Inferior parietal cortex (tissue), 1 donor: ENCODE measurements around the gene MEGF11.

Experiments used
- DNase-seq: peaks from one replicate; pipeline ENCODE4 v3.0.0-alpha.2; 2016; ENCODE audit errors: extremely low spot score

The MEGF11 gene

DNA sequence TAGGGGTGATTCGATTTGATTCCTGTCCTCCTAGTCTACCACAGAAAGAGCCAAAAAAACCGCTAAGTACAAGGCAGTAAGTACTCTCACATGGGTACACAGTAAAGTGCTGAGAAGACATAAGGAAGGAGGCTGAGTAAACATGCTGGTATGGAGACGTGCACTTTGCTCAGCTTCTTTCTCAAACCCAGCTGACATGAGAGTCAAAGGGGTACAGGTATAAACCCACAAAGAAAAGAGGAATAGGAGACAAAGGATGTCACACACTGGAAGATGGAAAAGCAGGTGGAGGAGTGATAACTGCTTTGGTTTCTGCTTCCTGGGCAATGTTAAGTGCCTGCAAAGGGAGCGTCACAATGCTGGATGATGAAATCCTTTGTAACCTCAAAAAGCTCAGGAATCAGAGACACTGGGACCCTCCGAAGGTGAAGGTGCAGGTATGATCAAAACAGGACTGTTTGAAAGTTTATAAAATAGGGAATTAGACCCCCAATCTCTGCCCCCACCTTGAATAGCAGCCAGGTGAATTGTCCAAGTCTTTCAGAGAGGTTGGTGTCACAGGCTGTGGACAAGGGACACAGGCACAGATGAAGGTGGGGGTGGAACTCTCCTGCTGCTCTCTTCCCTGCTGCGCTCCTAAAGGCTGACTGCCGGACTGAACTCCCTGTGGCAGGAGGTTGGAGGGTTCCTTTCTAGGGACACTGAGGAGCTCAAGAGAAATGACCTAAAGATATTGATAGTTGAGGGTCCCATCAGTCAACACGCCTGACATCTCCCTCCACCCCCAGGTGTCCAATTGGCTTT lies 282.4 kb downstream of the MEGF11 start:
- DNase-seq: no peak

DNA sequence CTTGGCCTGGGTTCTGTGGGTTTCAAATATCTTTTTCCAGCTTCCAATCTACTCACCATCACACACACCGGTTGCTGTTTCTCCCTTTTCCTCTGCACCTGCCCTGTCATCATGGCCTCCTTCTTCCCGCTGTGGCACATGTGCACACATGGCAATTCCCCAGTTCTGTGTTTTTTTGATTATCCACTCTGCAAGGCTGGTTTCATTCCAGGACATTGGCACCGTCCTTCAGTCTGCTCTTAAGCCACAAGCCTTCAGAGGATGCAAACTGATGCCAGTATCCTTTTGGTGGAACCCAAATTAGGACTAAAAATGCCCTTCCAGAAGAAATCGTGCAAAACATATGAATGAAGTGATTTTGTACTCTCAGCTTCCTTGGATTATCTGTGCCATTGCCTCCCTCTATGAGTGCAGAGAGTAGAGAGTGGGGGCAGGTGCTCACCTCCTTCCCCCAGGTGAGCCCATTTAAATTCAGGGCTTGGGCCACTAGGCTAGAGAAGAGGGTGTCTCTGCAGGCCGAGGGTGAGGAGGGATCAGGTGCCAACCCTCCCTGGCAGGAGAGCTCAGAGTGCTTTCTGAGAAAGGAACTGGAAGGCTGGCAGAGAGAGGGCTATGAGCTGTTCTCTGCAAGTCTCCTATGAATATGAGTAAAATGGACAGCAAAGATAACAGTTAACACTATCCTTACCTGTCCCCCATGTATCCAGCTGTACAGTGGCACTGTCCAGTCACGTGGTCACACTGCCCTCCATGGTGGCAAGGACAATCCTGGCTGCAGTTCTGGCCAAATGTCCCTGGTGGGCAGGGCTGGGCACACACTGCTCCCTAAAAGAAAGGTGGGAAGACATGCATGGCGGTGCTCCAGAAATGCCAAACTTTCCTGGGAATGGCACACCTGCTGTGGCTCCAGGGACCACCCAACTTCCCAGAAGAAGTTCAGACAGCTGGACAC lies 283.4 kb downstream of the MEGF11 start:
- DNase-seq: no peak

DNA sequence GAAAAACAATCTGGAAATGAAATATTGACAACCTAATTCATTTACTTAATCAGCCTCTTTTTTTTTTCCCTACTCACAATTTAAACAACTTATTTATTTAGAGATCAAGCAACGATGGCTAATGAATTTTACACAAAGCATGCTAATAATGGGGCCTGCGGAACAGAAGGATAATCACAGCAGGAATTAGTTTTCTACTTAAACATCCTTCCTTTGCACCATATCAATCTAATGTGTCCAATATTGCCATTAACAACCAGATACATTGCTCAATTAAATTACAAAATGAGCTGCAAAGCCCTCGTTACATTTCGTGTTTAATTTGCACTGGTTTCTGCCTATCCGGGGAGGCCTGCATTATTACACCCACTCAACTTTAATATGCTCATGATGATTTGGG lies 285.0 kb downstream of the MEGF11 start:
- no peak for DNase-seq

DNA sequence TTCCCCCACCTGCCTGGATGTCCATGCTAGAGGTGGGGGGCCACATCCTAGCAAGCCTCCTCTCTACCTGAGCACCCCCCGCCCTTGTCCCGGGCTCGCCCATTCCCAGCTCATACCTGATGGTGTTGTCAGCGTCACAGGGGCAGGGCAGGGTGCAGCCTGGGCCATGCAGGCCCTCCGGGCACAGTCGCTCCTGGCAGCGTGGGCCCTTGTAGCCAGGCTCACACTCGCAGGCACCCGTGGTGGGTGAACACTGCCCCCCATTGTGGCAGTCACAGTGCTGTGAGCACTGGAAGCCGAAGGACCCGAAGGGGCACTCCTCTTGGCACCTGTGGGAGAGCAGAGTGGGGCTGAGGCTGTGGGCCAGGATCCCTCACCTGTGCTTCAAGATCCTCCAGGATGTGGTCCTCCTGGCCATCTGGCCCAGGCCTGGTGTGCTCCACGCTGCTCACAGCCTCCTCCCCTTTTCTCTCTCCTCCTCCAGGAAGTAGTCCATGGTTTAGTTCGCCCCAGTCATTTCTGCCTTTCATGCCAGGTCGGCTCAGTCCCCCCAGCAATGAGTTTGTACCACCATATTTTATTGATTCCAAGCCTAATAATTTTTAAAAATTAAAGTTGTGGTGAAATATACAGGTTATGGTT lies 288.6 kb downstream of the MEGF11 start:
- no peak for DNase-seq

DNA sequence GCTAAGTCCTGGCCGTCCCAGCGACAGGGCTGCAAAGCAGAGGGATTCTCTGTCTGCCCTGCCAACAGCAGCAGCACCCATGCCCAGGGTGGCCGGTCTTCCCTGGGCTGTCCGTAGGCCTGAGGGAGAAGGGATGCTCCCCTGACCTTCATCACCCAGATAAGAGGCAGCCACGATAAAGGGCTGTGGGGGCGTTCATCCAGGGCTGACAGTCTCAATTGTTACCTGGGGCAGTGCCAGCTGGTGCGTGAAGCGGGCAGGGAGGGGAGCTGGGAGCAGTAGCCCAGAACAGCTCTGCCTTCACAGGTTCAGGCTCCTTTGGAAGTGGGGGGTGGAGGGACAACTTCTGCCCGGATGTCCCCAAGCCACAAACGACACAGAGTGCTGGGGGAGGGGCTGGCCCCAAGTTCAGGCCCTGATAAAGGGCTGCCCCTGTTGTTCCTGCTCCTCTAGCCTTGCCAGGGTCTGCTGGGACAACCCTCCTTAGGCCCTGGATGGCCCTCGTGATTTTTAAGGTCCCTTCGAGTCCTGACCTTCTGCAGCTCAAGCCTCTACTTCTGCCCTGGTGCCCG lies 289.6 kb downstream of the MEGF11 start:
- no peak for DNase-seq

DNA sequence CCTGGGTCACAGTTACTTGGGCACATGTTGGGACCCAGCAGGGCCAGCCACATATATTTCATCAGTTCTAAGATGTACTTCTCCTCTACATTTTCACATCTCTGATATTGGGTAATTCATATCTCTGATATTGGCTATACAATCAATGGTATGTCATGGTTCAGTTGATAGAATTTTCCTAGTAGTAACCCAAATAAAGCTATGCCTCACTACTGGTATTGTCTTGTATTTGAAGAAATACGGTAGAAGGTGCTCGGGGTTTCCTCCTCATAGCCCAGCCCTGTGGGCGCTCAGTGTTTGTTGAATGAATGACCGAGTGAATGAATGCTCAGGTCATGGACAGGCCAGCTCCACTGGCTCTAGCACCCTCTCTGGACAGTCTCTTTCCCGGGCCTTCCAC lies 290.2 kb downstream of the MEGF11 start:
- no peak for DNase-seq

DNA sequence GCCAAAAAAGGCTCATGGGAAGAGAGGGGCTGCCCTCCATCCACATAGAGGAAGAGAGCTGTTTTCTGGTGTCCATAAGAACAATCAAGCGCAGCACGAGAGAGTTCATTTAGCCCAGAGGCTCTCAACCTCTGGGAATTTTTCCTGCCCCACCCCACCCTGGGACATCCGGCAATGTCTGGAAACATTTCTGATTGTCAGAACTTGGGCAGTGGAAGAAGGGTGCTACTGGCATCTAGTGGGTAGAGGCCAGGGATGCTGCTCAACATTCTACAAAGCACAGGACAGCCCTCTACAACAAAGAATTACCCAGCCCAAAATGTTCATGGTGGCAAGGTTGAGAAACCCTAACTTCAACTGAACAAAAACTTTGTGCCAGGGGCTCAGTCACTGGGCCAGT lies 291.4 kb downstream of the MEGF11 start:
- DNase-seq: no peak

DNA sequence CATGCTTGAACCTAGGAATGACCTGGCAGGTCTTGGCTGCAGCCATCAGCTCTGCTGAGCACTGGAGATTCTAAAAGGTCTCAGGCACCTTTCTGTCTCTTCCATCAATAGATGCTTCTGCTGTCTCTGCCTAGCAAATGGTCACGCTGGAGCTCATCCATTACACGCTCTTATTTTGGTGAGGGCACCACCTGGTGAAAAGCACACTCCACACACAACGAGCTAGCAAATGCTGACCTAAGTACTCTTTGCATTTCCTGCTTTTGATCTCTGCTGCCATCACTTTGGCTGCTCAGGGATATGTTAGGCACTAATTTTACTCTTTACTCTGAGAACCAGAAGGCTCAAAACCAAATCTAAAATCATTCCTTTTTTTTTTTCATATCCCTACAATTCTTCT lies 293.0 kb downstream of the MEGF11 start:
- no peak for DNase-seq

DNA sequence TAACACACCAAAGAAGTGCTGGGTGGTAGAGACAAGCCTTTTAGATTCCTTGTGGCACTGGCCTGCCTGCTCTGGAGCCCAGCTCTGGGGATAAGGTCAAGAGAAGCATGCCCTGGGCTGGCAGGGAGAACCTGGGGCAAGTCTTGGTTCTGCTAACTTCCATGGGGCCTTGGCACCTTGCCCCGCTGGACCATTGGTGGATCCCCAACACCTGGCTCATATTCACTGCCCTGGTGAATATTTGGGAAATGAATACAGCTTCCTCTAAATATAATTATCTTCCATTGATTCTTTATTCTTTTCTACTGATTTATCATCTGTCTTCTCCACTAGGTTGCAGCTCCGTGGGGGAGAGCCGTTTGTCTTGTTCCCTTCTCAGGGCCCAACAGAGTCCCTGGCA lies 294.7 kb downstream of the MEGF11 start:
- DNase-seq: no peak

DNA sequence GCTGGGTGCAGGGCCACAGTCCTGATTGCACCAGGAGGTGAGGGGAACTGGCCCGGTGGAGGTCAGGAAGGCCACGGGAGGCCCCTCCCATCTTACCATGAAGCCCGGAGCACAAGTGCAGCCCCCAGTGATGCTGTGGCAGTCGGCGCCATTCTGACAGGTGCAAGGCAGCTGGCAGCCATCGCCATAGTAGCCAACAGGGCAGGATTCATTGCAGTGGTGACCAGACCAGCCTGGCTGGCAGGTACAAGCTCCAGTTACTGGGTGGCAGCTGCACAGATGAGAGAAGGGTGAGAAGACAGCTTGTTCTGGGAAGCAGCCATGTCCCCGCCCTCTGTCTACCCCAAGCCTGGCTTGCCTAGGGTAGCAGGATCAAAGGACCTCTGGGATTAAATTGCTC lies 296.1 kb downstream of the MEGF11 start:
- no peak for DNase-seq

DNA sequence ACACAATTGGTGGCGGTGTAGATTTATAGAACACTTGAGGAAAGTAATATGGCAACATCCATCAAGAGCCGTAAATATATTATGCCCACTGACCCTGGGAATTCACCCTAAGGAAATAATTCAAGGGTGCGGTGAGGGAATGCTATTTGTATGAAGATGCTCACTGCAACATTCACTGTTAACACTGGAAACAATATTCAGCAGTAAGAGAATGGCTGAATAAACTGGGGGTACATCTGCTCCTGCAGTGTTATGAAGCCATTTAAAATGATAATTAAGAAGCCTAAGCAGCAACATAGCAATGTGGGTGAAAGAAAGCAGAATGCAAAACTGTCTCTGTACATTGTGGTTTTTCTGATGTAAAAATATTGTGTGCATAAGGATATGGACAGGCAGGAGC lies 296.7 kb downstream of the MEGF11 start:
- DNase-seq: no peak

DNA sequence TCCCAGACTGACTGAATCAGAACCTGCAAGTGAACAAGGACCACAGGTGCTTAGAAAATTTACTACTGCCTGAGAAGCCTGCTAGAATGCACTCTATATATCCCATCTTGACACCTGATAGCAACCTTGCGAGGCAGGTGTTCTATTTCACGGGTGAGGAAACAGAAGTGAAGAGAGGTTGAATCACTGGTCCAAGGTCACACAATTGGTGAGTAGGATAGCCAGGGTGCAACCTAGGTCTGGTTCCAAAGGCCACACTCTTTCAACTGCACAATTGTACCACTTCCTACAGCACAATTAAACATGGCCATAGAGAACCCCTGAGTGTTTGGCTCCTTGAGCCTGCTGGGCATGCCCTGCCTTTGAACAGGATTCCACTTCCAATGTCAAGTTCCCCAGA lies 297.2 kb downstream of the MEGF11 start:
- DNase-seq: no peak

DNA sequence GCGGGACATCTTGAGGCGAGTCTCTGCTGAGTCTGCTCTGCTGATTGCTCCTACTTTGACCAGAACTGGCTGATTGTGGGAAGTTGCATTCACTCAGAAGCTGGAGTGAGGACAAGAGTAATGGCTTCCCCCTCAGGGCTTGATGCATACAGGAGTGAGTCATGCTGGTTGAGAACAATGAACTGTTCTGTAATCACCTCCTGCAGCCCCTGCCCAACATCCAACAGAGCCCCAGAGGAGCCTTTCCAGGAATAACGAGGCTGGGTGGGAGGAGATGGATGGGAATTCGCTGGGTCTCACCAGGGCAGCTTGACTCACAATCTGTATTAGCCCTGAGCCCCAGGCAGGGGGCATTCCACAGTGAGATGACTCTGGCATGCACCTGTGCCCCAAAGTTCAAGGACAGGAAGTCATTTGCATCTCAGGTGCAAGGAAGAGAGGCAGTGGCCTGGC lies 299.2 kb downstream of the MEGF11 start:
- no peak for DNase-seq

DNA sequence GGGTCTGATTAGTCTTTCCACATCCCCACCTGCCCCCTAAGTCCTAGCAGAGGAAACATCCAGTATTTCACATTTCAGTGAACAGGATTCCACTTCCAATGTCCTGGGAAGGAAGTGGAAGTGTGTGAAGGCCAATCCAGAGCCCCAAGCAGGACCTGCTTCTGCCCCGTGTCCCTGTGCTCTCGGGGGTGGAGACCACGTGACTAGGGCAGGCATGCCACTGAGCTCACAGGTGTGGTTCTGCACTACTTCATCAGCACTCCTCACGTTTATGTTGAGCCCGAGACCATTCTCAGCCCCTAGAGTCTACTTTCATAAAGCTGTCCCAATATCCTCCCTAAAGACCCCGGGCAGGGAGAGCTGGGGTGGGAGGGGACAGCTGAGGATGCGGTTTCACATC lies 299.9 kb downstream of the MEGF11 start:
- DNase-seq: no peak

DNA sequence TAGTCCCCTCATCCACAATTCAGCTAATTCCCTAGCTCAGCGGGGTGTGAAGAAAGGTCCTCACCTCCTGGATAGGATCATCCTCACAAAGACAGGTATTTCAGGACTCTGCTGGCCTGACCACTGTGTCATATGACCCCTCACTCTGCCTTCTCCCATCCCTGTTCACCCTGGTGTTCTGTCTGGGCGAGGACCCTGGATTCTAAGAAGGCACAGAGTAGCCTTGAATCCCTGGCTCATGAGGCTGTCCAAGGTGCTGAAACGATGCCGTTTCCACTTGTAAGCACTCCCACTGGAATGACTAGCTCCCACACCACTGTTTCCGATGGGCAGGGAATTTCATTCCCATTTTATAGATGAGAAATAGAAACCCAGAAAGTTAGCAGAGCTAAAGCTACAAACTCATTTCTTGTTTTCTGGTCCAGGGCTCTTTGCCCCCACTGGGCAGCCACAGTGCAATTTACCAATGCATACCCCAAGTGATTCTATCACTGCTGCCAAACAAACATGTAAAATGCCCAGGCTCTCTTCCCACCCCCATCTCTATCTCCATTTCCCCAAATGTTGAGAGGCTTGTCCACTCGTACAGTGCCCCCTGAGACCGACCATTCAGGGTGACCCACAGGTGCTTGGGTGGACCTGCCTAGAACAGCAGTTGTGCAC lies 301.0 kb downstream of the MEGF11 start:
- DNase-seq: no peak

DNA sequence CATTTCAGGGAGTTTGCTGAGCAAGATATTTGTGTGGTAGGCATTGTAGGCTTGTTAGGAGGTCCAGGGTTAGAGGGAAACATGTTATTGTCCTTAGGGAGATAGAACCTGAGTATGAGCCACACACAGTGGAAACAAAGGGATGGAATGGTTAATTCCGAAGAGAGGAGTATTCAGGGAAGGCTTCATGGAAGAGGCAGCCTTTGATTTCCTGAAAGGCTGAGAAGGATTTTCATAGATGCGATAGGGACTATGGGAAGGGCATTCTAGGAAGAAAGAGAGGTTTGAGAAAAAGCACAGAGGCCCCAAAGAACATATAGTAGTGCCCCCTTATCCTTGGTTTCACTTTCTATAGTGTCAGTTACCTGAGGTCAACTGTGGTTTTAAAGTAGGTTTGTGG lies 302.5 kb downstream of the MEGF11 start:
- no peak for DNase-seq

DNA sequence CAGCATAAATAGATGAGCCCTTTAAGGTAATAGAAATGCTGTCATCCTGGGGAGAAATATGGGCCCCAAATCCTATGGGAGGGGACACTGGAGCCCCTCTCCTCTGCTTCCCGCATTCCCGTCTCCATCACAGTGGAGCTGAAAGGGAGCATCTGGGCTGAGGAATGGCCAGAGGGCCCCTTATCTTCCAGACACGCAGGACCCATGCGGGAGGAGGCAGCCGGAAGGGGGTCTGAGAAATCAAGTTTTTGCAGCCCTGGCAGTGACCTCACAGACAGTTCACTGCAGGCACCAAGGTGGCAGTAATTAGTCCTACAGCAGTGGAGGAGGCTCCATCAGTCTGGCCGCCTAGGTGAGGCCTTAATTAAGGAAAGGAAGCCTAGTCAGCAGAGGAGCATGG lies 304.1 kb downstream of the MEGF11 start:
- no peak for DNase-seq

DNA sequence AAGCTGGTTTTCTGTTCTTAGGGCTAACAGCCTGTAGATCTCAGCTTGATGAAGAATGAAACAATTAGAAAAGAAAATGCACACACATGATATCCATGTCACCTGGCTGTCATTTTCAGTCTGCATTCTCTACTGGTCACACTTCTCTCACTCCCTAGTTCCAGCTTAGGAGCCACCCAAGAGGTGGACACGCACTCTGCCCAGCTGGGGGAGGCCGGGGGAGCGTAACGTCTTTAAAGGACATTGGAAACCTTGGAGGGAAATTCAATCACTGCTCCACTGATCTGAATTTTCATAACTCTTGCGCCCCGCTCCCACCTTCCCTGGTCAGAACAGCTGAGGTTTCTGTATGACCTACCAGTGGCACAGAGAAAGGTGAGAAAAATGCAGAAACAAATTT lies 304.5 kb downstream of the MEGF11 start:
- no peak for DNase-seq

DNA sequence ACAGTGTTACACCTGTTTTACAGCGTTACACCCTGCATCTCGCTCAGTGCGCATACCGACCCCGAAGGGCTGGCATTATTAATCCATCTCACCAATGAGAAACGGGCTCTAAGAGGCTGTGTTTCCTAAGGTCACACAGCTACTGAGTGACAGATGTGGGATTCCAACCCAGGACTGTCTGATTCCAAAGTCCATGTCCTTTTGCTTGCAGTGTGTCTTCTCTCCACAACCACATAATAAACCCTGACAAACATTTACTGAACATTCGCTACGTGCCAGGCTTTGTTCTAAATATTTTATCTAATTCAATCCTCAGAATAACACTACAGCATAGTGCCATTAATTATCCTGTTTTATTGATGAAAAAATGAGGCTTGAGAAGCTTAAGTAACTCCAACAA lies 305.2 kb downstream of the MEGF11 start:
- DNase-seq: no peak

DNA sequence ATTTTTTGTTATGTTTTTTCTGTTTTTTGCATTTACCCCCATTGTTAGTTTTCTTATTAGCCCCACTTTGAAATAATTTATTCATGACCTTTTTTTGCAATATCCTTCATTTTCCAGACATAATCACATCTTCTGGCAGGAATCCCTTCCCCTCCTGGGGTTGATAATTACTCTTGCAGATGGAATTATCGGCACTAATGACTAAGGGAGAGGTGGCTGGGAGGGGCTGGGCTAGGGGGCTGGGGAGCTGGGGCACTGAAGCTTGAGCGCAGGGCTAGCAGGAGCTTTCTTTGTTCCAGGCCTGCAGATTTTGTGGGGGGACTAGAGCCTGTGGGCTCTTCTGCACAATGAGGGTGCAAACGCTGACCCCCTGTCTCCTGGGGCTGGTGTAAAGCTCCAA lies 306.5 kb downstream of the MEGF11 start:
- no peak for DNase-seq

DNA sequence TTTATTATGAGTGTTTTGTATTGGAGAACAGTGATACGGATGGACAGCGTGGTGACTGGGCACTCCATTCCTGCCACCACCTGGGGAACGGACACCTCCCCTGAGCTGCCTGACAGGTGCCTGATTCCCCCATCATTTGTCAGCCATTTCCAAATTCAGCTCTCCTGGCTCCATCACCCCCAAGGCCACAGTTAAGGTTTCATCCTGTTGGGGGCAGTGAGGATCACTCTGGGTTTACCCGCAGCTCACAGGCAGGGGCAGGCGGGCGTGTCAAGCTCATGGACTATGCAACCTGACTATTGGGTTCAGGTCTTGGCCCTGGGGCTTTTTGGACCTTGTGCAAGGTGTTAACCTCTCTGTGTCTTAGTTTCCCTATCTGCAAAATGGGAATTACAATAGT lies 307.9 kb downstream of the MEGF11 start:
- DNase-seq: no peak

DNA sequence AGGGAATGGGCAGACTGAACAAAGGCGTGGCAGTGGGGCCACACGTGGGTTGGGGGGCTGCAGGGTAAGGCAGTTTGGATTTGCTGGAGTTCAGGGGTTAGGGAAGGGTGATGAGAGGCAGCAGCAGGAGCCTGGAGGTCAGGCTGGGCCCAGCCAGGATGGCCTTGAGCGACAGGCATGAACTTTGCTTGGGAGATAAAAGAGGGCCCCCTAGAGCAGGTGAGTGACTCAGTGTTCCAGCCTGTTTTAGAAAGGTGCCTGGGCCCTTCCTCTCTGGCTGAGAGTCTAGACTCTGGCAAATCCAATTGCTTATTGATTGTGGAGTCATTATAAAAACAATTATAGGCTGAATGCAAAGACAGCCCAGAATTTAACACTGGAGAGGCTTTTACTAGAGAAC lies 309.1 kb downstream of the MEGF11 start:
- no peak for DNase-seq
